Measurements from ENCODE around the gene WDR55.

GRCh38 chr5:140632366-140633020, 32.2 kb upstream of the WDR55 start:
- TF ChIP-seq CTCF (IDR thresholded peaks at IDR 0.05) (no peak), EZH2 (IDR thresholded peaks at IDR 0.05; ENCODE audit: borderline replicate concordance, insufficient read depth, low read depth, low read length, poor library complexity, severe bottlenecking) (no peak)
